SK-N-SH (cell line): Measurements from ENCODE around the gene PTPA.

Experiments
- CHD2 ChIP-seq: fragments of 150-350 bp; IDR thresholded peaks from 2 replicates; pipeline ENCODE4 v1.6.1; 2018; ENCODE audit warnings: low read length; ENCODE audit not compliant: partially characterized antibody
- CTCF ChIP-seq: fragments of 200-600 bp; sonication (generic); IDR thresholded peaks from 2 replicates; pipeline ENCODE4 v1.6.1; 2017; ENCODE audit warnings: antibody characterized with exemption, mild to moderate bottlenecking, moderate library complexity
- EP300 ChIP-seq, 2 experiments: IDR thresholded peaks; 2 replicates each; pipeline versions ENCODE4 v1.4.0 to v1.6.1; 2012; ENCODE audit warnings: borderline replicate concordance in 1 of 2, low read depth in 1 of 2, low read length in 1 of 2
- MAX ChIP-seq: IDR thresholded peaks from 2 replicates; pipeline ENCODE4 v1.4.0; 2012; ENCODE audit warnings: low read depth
- MXI1 ChIP-seq: IDR thresholded peaks from 2 replicates; pipeline ENCODE4 v1.6.1; 2012; ENCODE audit warnings: mild to moderate bottlenecking, low read depth, low read length, improper control_type of control experiment
- NRF1 ChIP-seq: IDR thresholded peaks from 2 replicates; pipeline ENCODE4 v1.6.1; 2012; ENCODE audit warnings: low read depth, mild to moderate bottlenecking, low read length
- POLR2AphosphoS5 ChIP-seq: IDR thresholded peaks from 2 replicates; pipeline ENCODE4 v1.6.1; 2012; ENCODE audit warnings: low read depth, low read length
- REST ChIP-seq: IDR thresholded peaks from 2 replicates; pipeline ENCODE4 v1.6.1; 2012; ENCODE audit warnings: mild to moderate bottlenecking, low read depth, low read length, moderate library complexity
- SIN3A ChIP-seq: IDR thresholded peaks from 2 replicates; pipeline ENCODE4 v1.6.1; 2012; ENCODE audit warnings: low read depth, mild to moderate bottlenecking, low read length, moderate library complexity, borderline replicate concordance
- SMC3 ChIP-seq: IDR thresholded peaks from 2 replicates; pipeline ENCODE4 v1.6.1; 2012; ENCODE audit warnings: low read depth, low read length, improper control_type of control experiment

GRCh38 chr9:129174724-129175514, 63.7 kb downstream of the PTPA start:
- TF ChIP-seq CTCF: peak; percentile 31
- no peak; the same call in 1 of the 2 replicates for TF ChIP-seq SMC3
- peak; percentile 26; the same call in 1 of the 2 replicates for TF ChIP-seq REST
- TF ChIP-seq CHD2: no peak
- no peak; the same call in 1 of the 2 replicates for TF ChIP-seq MXI1
- no peak for TF ChIP-seq NRF1
- peak; percentile 15; the same call in 1 of the 2 replicates for TF ChIP-seq SIN3A
- TF ChIP-seq EP300 (IDR thresholded peaks at IDR 0.05; ENCODE audit: borderline replicate concordance in 1 of 2, low read depth in 1 of 2, low read length in 1 of 2): no peak; a peak in 1 of 4 replicates
- TF ChIP-seq MAX: peak; percentile 54; the same call in 1 of the 2 replicates
- TF ChIP-seq POLR2AphosphoS5: peak; percentile 21; the same call in 1 of the 2 replicates
